Memory B cell (primary cell): ENCODE measurements around the gene PDCD7.
A peak's percentile ranks its signal among the peaks of the same experiment; 100 is the strongest.

Experiments used
- ATAC-seq: fragments of 150-1000 bp; cut with Tn5 transposase; 2 replicates; pipeline ENCODE4 v1.10.0; 2021; ENCODE audit warnings: low read depth, mild to moderate bottlenecking, moderate library complexity
- DNase-seq, 2 donors: peaks; one replicate each; pipeline ENCODE4 v3.0.0; 2022; ENCODE audit warnings: low spot score in 2 of 2
- H3K27ac Mint-ChIP-seq: one replicate; pipeline ENCODE4 v1.8.0; 2022; ENCODE audit warnings: mild to moderate bottlenecking, moderate library complexity, mixed read lengths
- H3K27me3 Mint-ChIP-seq: one replicate; pipeline ENCODE4 v1.8.0; 2022; ENCODE audit warnings: mixed read lengths
- H3K36me3 Mint-ChIP-seq: one replicate; pipeline ENCODE4 v1.8.0; 2022; ENCODE audit warnings: mild to moderate bottlenecking, mixed read lengths
- H3K4me1 Mint-ChIP-seq: one replicate; pipeline ENCODE4 v1.8.0; 2022; ENCODE audit warnings: mixed read lengths
- H3K4me3 Mint-ChIP-seq: one replicate; pipeline ENCODE4 v1.8.0; 2022; ENCODE audit warnings: mild to moderate bottlenecking, moderate library complexity, mixed read lengths
- H3K9me3 Mint-ChIP-seq: one replicate; pipeline ENCODE4 v1.8.0; 2022; ENCODE audit warnings: mixed read lengths

Gene PDCD7

GRCh38 chr15:65092911-65093792 lies 40.5 kb downstream of the PDCD7 start:
- H3K36me3 Mint-ChIP-seq = peaks cover 3% of the 10 kb centered on the region
- H3K27me3 Mint-ChIP-seq = no peaks in the 10 kb centered on the region
- H3K4me3 Mint-ChIP-seq = no peak overlapping the region
- H3K27ac Mint-ChIP-seq = no peak overlapping the region
- no peak for ATAC-seq
- no peaks in the 10 kb centered on the region for H3K9me3 Mint-ChIP-seq
- no peaks in the 10 kb centered on the region for H3K4me1 Mint-ChIP-seq
- no peak for DNase-seq

DNA sequence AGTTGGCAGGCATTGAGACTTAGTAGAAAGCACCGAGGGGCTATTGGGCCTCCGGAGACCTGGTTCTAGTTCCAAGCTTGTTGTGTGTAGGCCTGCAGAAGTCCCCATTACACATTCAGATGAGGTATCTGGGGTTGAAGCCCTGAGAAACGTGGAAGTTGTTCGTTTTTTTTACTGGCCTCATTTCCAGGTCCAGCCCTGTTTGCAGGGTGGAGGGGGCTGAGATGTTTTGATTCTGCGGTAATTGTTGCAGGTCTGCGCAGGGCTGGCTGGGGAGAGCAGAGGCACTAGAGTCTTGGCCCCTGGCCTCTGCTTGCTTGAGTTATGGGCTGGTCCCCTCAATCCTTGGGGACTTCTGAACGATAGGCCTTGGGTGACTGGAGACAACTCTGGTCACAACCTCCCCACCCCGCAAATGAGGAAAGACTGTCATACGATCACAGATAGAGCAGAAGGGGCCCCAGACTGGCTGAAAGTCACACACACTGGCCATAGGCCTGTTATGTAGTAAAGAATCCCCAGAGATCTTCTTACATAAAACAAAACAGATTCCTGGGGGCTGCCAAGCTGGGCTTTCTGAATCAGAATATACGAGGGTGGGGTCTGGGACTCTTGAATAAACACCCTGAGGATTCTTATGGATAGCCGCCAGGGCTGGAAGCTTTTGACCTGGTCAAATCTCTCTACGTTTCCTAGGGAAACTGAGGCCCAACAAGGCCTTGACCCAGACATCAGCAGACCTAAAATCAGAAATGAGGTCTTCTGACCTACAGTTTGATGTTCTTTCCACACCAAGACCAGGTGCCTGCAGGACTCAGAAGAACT lies 41.5 kb downstream of the PDCD7 start:
- no peak for DNase-seq
- peaks cover 2% of the 10 kb centered on the region for H3K4me1 Mint-ChIP-seq
- H3K4me3 Mint-ChIP-seq = no peak overlapping the region
- no peaks in the 10 kb centered on the region for H3K9me3 Mint-ChIP-seq
- no peak for ATAC-seq
- no peaks in the 10 kb centered on the region for H3K36me3 Mint-ChIP-seq
- H3K27ac Mint-ChIP-seq = no peak overlapping the region
- no peaks in the 10 kb centered on the region for H3K27me3 Mint-ChIP-seq

DNA sequence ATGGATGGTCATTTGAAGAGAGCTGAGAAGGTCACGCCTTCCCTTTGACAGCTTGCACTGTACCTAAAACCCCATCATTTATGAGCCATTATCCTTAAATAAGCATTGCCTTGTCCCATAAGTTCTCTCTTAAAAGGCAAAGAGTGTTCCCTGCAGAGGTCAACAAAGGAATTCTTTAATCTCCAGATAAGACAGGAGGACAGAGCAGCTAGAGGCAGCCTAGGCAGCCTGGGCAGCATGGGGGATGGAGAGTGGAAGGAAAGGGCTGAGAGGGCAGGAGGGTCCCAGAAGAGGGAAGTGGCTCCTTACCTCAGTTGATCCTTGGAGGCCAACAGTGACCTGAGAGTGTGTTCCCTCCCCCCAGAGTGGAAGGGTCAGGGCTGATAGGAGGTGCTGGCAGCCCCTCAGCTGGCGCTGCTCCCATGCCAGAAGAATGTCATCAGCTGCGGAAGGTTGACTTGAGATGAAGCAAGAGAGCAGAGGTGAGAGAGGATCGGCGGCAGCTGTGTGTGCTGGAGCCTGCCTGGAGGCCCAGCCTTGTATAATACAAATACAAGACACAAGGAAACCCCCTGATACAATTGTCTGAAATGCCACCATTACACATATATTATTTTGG lies 44.3 kb downstream of the PDCD7 start:
- Mint-ChIP-seq H3K4me3 (no peak overlapping the region), H3K4me1 (peaks cover 2% of the 10 kb centered on the region)

GRCh38 chr15:65088643-65089021 lies 45.0 kb downstream of the PDCD7 start:
- ATAC-seq = no peak

More for the DNA sequence above, 44.3 kb downstream of the PDCD7 start:
- ATAC-seq (no peak), DNase-seq (no peak)
- Mint-ChIP-seq H3K27me3 (peaks cover 7% of the 10 kb centered on the region), H3K27ac (no peak overlapping the region), H3K36me3 (no peaks in the 10 kb centered on the region), H3K9me3 (no peaks in the 10 kb centered on the region)

DNA sequence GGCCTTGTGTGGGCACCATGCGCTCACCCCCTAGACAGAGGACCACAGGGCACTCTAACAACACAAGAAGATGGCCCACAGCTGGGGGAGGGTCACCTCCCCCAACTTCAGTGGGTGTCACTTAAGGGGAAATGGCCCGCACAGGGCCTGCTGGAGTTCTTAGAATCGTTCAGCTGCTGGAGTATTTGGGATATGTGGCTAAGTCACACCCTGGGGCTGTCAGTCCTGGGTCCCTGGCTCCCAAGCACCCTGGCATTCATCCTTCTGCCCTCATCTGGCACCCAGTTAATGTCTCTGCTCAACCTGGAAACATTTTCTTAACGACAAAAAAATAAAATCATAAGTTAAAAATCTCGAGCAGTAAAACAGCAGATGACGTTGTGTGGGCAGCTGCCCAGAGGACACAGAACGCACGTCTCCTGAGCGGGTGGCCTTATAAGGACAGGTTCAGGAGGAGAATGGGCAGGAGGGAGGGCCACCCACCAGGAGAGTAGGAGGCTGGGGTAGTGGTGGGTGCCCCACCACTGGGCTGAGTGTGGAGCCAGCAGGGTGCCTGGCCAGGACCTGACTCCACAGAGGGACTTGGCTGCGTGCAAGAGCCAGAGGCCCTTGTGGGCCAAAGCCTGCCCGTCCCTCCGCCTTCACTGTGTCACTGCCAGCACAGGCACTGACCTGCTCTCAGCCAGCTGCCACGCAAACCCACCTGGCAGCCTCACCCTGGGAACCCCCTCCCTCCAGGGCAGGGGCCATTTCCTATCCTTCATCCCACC lies 45.5 kb downstream of the PDCD7 start:
- ATAC-seq (no peak), DNase-seq (no peak)
- no peak overlapping the region for H3K27ac Mint-ChIP-seq
- H3K4me1 Mint-ChIP-seq = peaks cover 2% of the 10 kb centered on the region
- H3K27me3 Mint-ChIP-seq = peaks cover 13% of the 10 kb centered on the region
- H3K36me3 Mint-ChIP-seq = no peaks in the 10 kb centered on the region
- H3K4me3 Mint-ChIP-seq = no peak overlapping the region
- no peaks in the 10 kb centered on the region for H3K9me3 Mint-ChIP-seq

More at GRCh38 chr15:65088643-65089021, 45.0 kb downstream of the PDCD7 start:
- Mint-ChIP-seq H3K4me1 (peaks cover 2% of the 10 kb centered on the region), H3K27me3 (peaks cover 13% of the 10 kb centered on the region), H3K9me3 (no peaks in the 10 kb centered on the region), H3K36me3 (no peaks in the 10 kb centered on the region), H3K4me3 (no peak overlapping the region), H3K27ac (no peak overlapping the region)
- DNase-seq = no peak

GRCh38 chr15:65087411-65087810 lies 46.2 kb downstream of the PDCD7 start:
- no peaks in the 10 kb centered on the region for H3K36me3 Mint-ChIP-seq

DNA sequence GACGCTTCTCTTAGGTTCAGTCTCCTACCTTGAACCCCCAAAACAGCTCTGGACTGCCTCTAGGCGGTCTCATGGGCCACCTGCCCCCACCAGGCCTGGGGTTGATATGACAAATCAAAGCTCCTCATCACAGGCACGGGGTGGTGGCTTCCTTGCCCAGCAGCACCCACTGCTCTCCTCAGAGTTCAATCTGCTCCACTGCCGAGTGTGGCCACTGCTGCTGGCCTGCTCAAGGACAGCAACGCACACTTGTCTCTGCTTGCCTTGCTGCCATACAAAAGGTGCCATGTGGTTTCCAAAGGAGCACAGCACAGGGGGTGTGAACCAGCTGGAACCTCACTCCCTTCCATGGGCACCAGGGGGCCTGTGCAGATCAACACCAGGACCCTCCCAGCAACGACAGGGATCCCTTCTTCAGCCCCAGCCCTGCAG lies 46.9 kb downstream of the PDCD7 start:
- DNase-seq (no peak), ATAC-seq (peak; percentile 51)
- no peak overlapping the region for H3K4me3 Mint-ChIP-seq
- peaks cover 6% of the 10 kb centered on the region for H3K4me1 Mint-ChIP-seq
- H3K9me3 Mint-ChIP-seq = no peaks in the 10 kb centered on the region
- no peak overlapping the region for H3K27ac Mint-ChIP-seq
- no peaks in the 10 kb centered on the region for H3K36me3 Mint-ChIP-seq
- peaks cover 21% of the 10 kb centered on the region for H3K27me3 Mint-ChIP-seq

More at GRCh38 chr15:65087411-65087810, 46.2 kb downstream of the PDCD7 start:
- Mint-ChIP-seq H3K27me3 (peaks cover 19% of the 10 kb centered on the region), H3K9me3 (no peaks in the 10 kb centered on the region), H3K4me3 (no peak overlapping the region), H3K27ac (no peak overlapping the region), H3K4me1 (peaks cover 6% of the 10 kb centered on the region)
- DNase-seq (no peak), ATAC-seq (no peak)

DNA sequence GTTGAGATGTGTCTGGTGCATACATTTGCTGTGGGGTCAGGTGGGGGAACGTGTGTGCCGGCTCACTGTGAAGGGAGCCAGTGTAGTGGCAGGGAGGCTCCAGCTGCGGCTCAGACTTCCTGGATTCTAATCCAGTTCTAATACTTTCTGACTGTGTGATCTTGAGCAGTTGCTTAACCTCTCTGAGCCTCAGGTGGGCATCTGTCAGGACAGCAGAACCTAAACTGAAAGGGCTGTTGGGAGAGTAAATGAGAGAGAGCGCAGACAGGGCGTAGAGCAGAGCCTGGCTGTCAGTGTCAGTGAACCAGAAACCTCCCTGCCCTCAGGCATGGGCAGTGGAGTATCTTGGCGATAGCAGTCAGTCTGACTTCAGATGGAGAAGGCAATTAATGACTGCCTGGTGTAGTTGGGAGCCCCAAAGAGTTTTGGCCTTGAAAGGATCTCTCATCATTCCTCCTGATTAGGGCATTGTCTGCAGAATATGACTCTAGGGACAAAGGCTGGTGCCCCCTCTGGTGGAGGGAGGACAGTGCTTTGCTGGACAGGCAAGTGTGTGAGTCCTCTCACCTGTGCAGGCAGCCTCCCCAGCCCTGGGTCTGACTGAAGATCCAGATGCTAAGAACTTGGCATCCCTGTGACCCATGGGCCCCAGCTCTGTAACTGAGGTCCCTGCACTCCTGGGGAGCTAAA lies 47.5 kb downstream of the PDCD7 start:
- H3K4me3 Mint-ChIP-seq = no peak overlapping the region
- peaks cover 6% of the 10 kb centered on the region for H3K4me1 Mint-ChIP-seq
- H3K27me3 Mint-ChIP-seq = peaks cover 23% of the 10 kb centered on the region
- no peak overlapping the region for H3K27ac Mint-ChIP-seq
- H3K36me3 Mint-ChIP-seq = no peaks in the 10 kb centered on the region
- DNase-seq = no peak
- H3K9me3 Mint-ChIP-seq = no peaks in the 10 kb centered on the region
- ATAC-seq = peak; percentile 32

GRCh38 chr15:65085207-65085753 lies 48.3 kb downstream of the PDCD7 start:
- peaks cover 23% of the 10 kb centered on the region for H3K27me3 Mint-ChIP-seq
- no peaks in the 10 kb centered on the region for H3K36me3 Mint-ChIP-seq
- H3K4me1 Mint-ChIP-seq = peaks cover 6% of the 10 kb centered on the region
- no peak overlapping the region for H3K4me3 Mint-ChIP-seq
- ATAC-seq (no peak), DNase-seq (no peak)
- H3K9me3 Mint-ChIP-seq = no peaks in the 10 kb centered on the region
- no peak overlapping the region for H3K27ac Mint-ChIP-seq

DNA sequence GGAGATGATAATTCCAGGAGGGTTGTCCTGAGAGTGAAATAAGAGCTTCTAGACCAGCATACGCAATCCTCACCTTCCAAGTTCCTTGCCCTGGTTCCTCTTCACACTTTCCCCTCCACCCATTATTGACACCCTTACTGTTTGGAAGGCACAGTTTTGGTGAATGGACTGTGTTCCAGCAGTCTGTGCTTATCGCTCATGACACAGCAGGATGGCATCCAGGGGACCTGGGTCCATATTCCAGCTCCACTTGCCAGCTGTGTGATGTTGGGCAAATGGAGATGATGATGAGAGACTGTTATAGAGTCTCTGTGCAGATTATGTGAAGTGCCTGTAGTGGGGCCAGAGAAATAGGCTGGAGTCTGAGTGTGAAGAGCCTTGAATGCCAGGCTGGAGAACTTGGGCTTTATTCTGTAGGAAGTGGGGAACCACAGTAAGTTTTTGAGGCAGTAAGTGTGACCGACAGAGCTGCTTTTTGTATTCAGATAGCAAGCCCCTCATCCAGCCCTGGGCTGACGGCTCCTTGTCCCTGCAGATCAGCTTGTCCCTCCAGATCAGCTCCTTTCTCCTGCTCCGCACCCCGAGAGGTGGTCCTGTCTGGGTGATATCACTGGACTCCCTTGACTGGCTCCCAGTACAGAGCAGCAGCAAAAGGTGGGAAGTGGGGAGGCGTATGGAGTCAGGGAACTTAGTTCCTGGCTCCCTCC lies 49.0 kb downstream of the PDCD7 start:
- no peaks in the 10 kb centered on the region for H3K36me3 Mint-ChIP-seq
- no peak overlapping the region for H3K4me3 Mint-ChIP-seq
- H3K9me3 Mint-ChIP-seq = no peaks in the 10 kb centered on the region
- ATAC-seq (no peak), DNase-seq (no peak)
- H3K27ac Mint-ChIP-seq = no peak overlapping the region
- H3K27me3 Mint-ChIP-seq = peaks cover 23% of the 10 kb centered on the region
- H3K4me1 Mint-ChIP-seq = peaks cover 6% of the 10 kb centered on the region

DNA sequence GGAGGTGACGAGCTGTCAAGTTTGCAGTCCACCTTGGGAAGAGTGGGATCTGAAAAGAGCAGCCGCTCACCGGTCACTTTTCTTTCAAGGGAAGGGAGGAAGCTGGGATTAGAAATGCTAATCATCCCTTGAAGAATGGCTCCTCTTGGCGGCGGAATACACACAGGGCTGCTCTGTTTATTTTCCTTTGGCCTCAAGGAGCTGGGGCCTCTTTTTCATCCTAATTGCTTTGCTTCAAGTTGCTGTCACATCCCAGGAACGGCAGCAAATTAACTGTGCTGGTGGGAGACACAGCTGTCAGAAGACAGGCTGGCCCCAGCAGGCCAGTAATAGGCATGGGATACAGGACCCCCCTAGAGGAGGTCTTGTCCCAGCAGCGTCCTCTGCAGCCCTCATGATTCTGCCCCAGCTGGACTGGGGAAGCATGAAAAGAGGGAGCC lies 50.3 kb downstream of the PDCD7 start:
- ATAC-seq (no peak), DNase-seq (no peak)
- no peaks in the 10 kb centered on the region for H3K9me3 Mint-ChIP-seq
- no peak overlapping the region for H3K27ac Mint-ChIP-seq
- no peak overlapping the region for H3K4me3 Mint-ChIP-seq
- peaks cover 27% of the 10 kb centered on the region for H3K27me3 Mint-ChIP-seq
- peaks cover 6% of the 10 kb centered on the region for H3K4me1 Mint-ChIP-seq
- H3K36me3 Mint-ChIP-seq = no peaks in the 10 kb centered on the region

DNA sequence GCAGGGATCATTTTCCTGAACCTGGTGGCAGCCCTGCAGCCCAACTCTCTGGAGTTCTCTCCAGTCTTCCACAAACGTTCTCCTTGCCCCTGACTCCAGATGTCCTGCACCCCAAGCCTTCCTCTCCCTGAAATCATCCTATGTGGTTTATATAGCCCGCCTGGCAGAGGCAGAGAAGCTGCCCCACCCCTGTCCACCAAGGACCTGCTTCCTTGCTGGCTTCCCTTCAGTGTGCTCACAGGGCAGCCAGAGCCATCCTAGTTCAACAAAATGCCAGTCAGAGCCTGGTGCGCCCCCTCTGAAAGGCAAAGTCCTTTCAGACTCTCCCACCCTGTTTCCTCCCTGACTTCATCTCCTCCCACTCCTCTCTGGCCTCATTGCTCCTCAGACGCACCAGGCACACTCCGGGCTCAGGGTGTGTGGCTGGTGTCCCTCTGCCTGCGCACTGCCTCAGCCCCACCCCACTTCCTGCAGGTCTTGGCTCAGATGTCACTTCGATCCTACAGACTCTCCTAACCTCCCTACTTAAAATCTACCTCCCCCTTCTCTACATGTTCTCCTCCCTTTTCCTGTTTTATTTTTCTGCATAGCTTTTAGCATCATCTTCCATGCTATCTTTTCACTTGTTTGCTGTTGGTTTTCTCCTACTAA lies 51.2 kb downstream of the PDCD7 start:
- DNase-seq = no peak
- no peak overlapping the region for H3K27ac Mint-ChIP-seq

More for the DNA sequence above, 51.2 kb downstream of the PDCD7 start:
- H3K27me3 Mint-ChIP-seq = peaks cover 33% of the 10 kb centered on the region
- no peak overlapping the region for H3K4me3 Mint-ChIP-seq
- H3K9me3 Mint-ChIP-seq = no peaks in the 10 kb centered on the region
- peaks cover 11% of the 10 kb centered on the region for H3K4me1 Mint-ChIP-seq
- H3K36me3 Mint-ChIP-seq = no peaks in the 10 kb centered on the region
- ATAC-seq = no peak
